Tibial nerve (tissue), 4 donors: Measurements from ENCODE around the gene OR8K1.

Experiments used
- CTCF ChIP-seq, 5 experiments: fragments of 200-600 bp in 3 of 5; fragments of 450-650 bp in 2 of 5; sonication (generic) in 3 of 5; IDR thresholded peaks; one replicate each; pipeline ENCODE4 v1.5.1; 2016 to 2019; ENCODE audit warnings: antibody characterized with exemption in 5 of 5, mild to moderate bottlenecking in 3 of 5, moderate library complexity in 2 of 5
- EP300 ChIP-seq, 2 donors: sonication (generic); formaldehyde crosslinking; IDR thresholded peaks; one replicate each; pipeline ENCODE4 v1.6.1; 2017; ENCODE audit warnings: antibody characterized with exemption in 2 of 2, mild to moderate bottlenecking in 1 of 2
- POLR2A ChIP-seq, 2 donors: fragments of 450-650 bp; IDR thresholded peaks; one replicate each; pipeline ENCODE4 v1.6.1; 2017; ENCODE audit warnings: antibody characterized with exemption in 2 of 2, mild to moderate bottlenecking in 2 of 2, moderate library complexity in 2 of 2

DNA sequence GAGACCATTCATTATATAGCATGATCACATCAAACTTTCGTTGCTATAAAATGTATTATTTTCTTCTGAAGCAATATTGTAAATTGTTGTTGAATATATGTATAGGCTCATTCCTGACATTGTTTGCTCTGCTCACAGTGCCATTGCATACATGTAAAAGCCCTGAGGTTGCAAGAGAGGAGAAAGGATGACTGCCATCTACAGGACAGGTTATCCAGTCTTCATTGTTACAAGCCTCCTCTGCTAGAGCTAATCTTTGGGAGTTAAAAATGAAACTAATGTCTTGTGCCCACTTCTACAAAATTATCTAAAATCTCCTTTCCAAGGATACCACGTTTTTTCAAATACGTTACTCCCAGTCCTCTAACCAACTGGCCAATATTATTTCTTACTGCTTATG, 50.2 kb downstream of the OR8K1 start:
- no peak for TF ChIP-seq EP300 (IDR thresholded peaks at IDR 0.05)
- no peak for TF ChIP-seq CTCF (IDR thresholded peaks at IDR 0.05)
- TF ChIP-seq POLR2A (IDR thresholded peaks at IDR 0.05), result no peak
